ENCODE measurements around the gene PRPF38A. TPM values are rescaled to one million over a fixed set of nuclear protein-coding genes. Genes with fewer than 3 reads are reported as not detected.

The PRPF38A gene
- total RNA-seq, 2 experiments from 2014 or later: 87.1 to 92.1 TPM

DNA sequence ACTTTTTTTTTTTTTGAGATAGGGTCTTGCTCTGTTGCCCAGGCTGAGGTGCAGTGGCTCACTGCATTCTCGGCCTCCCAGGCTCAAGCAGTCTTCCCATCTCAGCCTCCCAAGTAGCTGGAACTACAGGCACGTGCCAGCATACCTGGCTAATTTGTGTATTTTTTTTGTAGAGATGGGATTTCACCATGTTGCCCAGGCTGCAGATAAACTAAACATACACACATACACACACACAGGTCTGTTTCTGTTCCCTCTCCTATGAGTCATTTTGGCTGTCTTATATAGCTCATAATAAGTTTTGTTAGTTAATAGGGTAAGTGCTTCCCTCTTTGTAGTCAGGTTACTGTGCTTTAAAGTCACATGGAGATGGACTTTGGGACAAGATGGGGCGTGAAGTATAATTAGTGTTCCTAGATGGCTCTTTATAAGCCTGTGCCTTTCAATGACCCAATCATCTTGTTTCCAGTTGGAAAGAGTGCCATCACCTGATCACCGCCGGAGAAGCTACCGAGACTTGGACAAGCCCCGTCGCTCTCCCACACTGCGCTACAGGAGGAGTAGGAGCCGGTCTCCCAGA lies 9.1 kb downstream of the PRPF38A start:
- H3K36me3 Mint-ChIP-seq: peaks cover 49% of the 10 kb centered on the region
- POLR2A ChIA-PET: interaction anchor here (1.5 kb wide), 1 partner anchor 9 kb away, joined by 4 read pairs; the partner anchor contains the start of gene PRPF38A
- H3K4me3 Mint-ChIP-seq: no peak overlapping the region
- no peaks in the 10 kb centered on the region for H3K27me3 Mint-ChIP-seq
- H3K27ac Mint-ChIP-seq: no peak overlapping the region
- H3K9me3 Mint-ChIP-seq: no peaks in the 10 kb centered on the region
- H3K4me1 Mint-ChIP-seq: peaks cover 7% of the 10 kb centered on the region
- DNase-seq (no peak), ATAC-seq (ENCODE audit: low read depth) (no peak)

DNA sequence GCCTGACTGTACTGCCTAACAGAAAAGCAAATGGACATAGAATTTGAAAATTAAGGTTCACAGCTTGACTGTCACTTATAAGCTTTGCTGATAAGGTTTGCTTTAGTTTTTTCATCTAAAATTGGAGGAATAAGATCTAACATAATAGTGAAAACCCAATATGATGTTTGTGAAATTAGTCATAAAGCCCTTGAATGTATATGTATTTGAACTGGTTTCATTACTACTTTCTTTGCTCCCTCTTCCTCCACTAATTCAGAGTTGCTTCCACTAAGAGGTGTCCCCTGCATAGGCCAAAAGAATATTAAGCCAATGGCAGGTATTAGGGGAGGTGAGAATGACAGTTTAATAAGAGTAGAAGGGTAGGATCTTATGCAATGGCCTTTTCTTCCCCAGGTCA lies 10.5 kb downstream of the PRPF38A start:
- H3K27me3 Mint-ChIP-seq: no peaks in the 10 kb centered on the region
- no peak overlapping the region for H3K27ac Mint-ChIP-seq
- ATAC-seq (ENCODE audit: low read depth): no peak
- H3K9me3 Mint-ChIP-seq: no peaks in the 10 kb centered on the region
- DNase-seq: no peak
- POLR2A ChIA-PET: interaction anchor here (1.7 to 5.0 kb wide), 2 partner anchors 9 to 10 kb away, joined by 4 to 22 read pairs; partner anchors contain the start of genes ORC1 and PRPF38A
- peaks cover 53% of the 10 kb centered on the region for H3K36me3 Mint-ChIP-seq
- H3K4me1 Mint-ChIP-seq: peaks cover 9% of the 10 kb centered on the region
- no peak overlapping the region for H3K4me3 Mint-ChIP-seq

DNA sequence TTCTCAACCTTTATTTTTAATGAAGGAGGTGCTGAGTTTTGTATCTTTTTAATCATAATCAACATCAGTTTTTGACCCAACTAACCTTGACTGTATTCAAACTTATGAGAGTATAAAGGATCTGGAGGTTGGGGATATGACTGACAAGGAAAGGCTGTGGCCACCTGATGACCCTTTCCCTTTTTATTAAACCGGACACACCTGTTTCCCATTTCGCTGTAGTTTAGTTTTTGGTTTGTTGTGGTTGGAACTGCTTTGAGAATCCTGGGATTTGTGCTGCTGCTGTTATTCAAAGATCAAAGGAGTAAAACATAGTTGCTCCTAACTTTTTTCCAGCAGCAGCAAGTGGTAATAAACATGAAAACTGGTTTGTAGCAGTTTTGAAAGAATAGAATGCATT lies 12.4 kb downstream of the PRPF38A start:
- Mint-ChIP-seq H3K36me3 (peaks cover 48% of the 10 kb centered on the region), H3K4me3 (no peak overlapping the region), H3K4me1 (peaks cover 9% of the 10 kb centered on the region), H3K9me3 (no peaks in the 10 kb centered on the region), H3K27me3 (no peaks in the 10 kb centered on the region), H3K27ac (peak overlapping the region; percentile 45)
- no peak for DNase-seq
- ATAC-seq (ENCODE audit: low read depth): no peak
- POLR2A ChIA-PET: interaction anchor here (5.0 kb wide), 1 partner anchor 12 kb away, joined by 22 read pairs; the partner anchor contains the start of genes ORC1 and PRPF38A

- POLR2A ChIA-PET: no interaction called here
- ATAC-seq (ENCODE audit: low read depth): no peak
- no peaks in the 10 kb centered on the region for H3K27me3 Mint-ChIP-seq
These were observed 16.3 kb downstream of the PRPF38A start for GRCh38 chr1:52420713-52421112.

GRCh38 chr1:52423055-52423454 lies 18.7 kb downstream of the PRPF38A start:
- Mint-ChIP-seq H3K27ac (peak overlapping the region; percentile 57), H3K4me3 (no peak overlapping the region), H3K4me1 (peaks cover 38% of the 10 kb centered on the region), H3K36me3 (peaks cover 40% of the 10 kb centered on the region), H3K27me3 (no peaks in the 10 kb centered on the region), H3K9me3 (no peaks in the 10 kb centered on the region)
- ATAC-seq (ENCODE audit: low read depth): no peak
- DNase-seq: no peak
- POLR2A ChIA-PET: interaction anchor here (1.0 to 2.9 kb wide), 5 partner anchors 12 to 130 kb away, joined by 3 to 29 read pairs (median 4); partner anchors contain the start of genes CC2D1B, ORC1, PRPF38A and TUT4

More at GRCh38 chr1:52420713-52421112, 16.3 kb downstream of the PRPF38A start:
- Mint-ChIP-seq H3K9me3 (no peaks in the 10 kb centered on the region), H3K27ac (no peak overlapping the region), H3K4me3 (no peak overlapping the region), H3K4me1 (peaks cover 33% of the 10 kb centered on the region), H3K36me3 (peaks cover 39% of the 10 kb centered on the region)
- DNase-seq: no peak

DNA sequence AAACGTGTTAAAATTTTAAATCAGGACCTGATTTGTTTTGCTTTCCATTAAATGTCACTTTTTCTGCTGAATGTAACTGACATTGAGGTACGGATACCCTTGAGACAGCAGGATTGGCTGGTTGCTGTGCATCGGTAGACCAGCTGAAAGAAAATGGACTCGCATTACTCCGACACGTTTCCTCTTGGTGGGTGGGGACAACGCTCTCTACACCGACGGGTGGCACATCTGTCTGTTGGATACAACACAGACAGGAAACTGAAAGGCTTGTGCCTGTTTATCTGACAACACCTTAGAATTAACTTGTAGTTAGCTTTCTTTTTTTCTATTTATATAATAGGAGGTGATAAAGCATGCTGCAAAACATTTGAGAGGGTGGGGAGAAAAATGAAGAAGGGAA lies 19.4 kb downstream of the PRPF38A start:
- H3K4me3 Mint-ChIP-seq: peak overlapping the region; percentile 28
- peak; percentile 46 for DNase-seq
- H3K9me3 Mint-ChIP-seq: no peaks in the 10 kb centered on the region
- POLR2A ChIA-PET: interaction anchor here (1.0 to 2.9 kb wide), 7 partner anchors 9 to 367 kb away, joined by 3 to 29 read pairs (median 4); partner anchors contain the start of genes BTF3L4, CC2D1B, ORC1 and PRPF38A
- peak; percentile 93 for ATAC-seq (ENCODE audit: low read depth)
- H3K27ac Mint-ChIP-seq: peak overlapping the region; percentile 78
- H3K27me3 Mint-ChIP-seq: no peaks in the 10 kb centered on the region
- H3K4me1 Mint-ChIP-seq: peaks cover 35% of the 10 kb centered on the region
- peaks cover 36% of the 10 kb centered on the region for H3K36me3 Mint-ChIP-seq

DNA sequence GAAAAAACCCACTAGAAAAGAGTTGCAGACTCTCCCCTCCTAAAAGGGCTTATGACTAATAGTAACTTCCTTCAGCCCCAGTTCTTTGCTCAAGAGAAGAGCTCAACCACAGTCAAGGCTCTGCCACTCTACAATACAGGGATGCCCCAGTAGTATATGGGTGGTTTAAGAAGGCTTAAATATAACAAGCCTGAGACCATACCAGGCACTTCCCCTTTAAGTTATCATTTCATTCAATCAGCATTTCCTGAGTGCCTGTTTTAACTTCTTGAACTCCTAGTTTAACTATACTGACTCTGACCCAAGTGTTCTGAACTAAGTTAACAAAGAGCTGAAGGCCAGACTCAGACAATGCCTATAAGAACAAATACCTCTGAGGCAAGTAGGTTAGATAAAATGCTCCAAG lies 19.8 kb downstream of the PRPF38A start:
- peak; percentile 90 for ATAC-seq (ENCODE audit: low read depth)
- Mint-ChIP-seq H3K9me3 (no peaks in the 10 kb centered on the region), H3K4me1 (peaks cover 35% of the 10 kb centered on the region), H3K4me3 (peak overlapping the region; percentile 28), H3K36me3 (peaks cover 37% of the 10 kb centered on the region), H3K27ac (peak overlapping the region; percentile 78), H3K27me3 (no peaks in the 10 kb centered on the region)
- DNase-seq: no peak
- POLR2A ChIA-PET: interaction anchor here (1.0 to 2.9 kb wide), 6 partner anchors 9 to 368 kb away, joined by 3 to 29 read pairs (median 4); partner anchors contain the start of genes BTF3L4, CC2D1B, ORC1 and PRPF38A

GRCh38 chr1:52424813-52425212 lies 20.4 kb downstream of the PRPF38A start:
- H3K27ac Mint-ChIP-seq: peak overlapping the region; percentile 78

GRCh38 chr1:52426371-52426770 lies 22.0 kb downstream of the PRPF38A start:
- POLR2A ChIA-PET: no interaction called here
- DNase-seq (no peak), ATAC-seq (ENCODE audit: low read depth) (no peak)
- H3K4me3 Mint-ChIP-seq: no peak overlapping the region
- H3K27me3 Mint-ChIP-seq: no peaks in the 10 kb centered on the region
- no peaks in the 10 kb centered on the region for H3K9me3 Mint-ChIP-seq
- H3K27ac Mint-ChIP-seq: no peak overlapping the region
- peaks cover 40% of the 10 kb centered on the region for H3K36me3 Mint-ChIP-seq
- H3K4me1 Mint-ChIP-seq: peaks cover 32% of the 10 kb centered on the region

More at GRCh38 chr1:52424813-52425212, 20.4 kb downstream of the PRPF38A start:
- H3K27me3 Mint-ChIP-seq: no peaks in the 10 kb centered on the region
- peaks cover 32% of the 10 kb centered on the region for H3K4me1 Mint-ChIP-seq
- POLR2A ChIA-PET: interaction anchor here (1.4 to 2.9 kb wide), 4 partner anchors 10 to 368 kb away, joined by 3 to 29 read pairs (median 7); partner anchors contain the start of genes BTF3L4, ORC1, PRPF38A and TUT4
- H3K4me3 Mint-ChIP-seq: peak overlapping the region; percentile 28
- DNase-seq (no peak), ATAC-seq (ENCODE audit: low read depth) (no peak)
- H3K9me3 Mint-ChIP-seq: no peaks in the 10 kb centered on the region
- peaks cover 32% of the 10 kb centered on the region for H3K36me3 Mint-ChIP-seq

DNA sequence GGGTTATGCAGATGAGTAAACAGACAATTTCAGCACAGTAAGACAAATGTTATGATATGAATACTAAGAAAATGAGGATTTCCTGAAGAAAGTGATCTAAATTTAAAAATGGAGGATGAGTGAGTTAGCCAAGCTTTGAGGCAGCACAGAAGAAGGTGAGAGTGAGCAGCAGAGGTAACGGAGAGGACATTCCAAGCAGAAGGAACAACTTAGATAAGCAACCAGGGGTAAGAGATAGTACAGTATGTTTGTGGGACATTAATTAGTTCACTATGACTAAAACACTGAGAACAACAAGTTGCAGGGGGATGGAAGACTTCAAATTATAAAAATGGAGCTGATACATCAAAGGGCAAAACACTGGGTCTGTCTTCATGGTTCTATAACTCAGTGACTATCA lies 22.8 kb downstream of the PRPF38A start:
- H3K27me3 Mint-ChIP-seq: no peaks in the 10 kb centered on the region
- DNase-seq (no peak), ATAC-seq (ENCODE audit: low read depth) (no peak)
- H3K4me1 Mint-ChIP-seq: peaks cover 32% of the 10 kb centered on the region
- POLR2A ChIA-PET: interaction anchor here (1.3 kb wide), 1 partner anchor 23 kb away, joined by 5 read pairs; the partner anchor contains the start of genes ORC1 and PRPF38A
- peaks cover 38% of the 10 kb centered on the region for H3K36me3 Mint-ChIP-seq
- H3K27ac Mint-ChIP-seq: no peak overlapping the region
- H3K4me3 Mint-ChIP-seq: no peak overlapping the region
- H3K9me3 Mint-ChIP-seq: no peaks in the 10 kb centered on the region

GRCh38 chr1:52432807-52433206 lies 28.4 kb downstream of the PRPF38A start:
- no peaks in the 10 kb centered on the region for H3K4me1 Mint-ChIP-seq
- POLR2A ChIA-PET: no interaction called here
- H3K36me3 Mint-ChIP-seq: peaks cover 25% of the 10 kb centered on the region

GRCh38 chr1:52435211-52435610 lies 30.8 kb downstream of the PRPF38A start:
- peaks cover 19% of the 10 kb centered on the region for H3K36me3 Mint-ChIP-seq
- no peaks in the 10 kb centered on the region for H3K9me3 Mint-ChIP-seq
- H3K4me1 Mint-ChIP-seq: no peaks in the 10 kb centered on the region
- no peaks in the 10 kb centered on the region for H3K27me3 Mint-ChIP-seq
- ATAC-seq (ENCODE audit: low read depth): no peak
- POLR2A ChIA-PET: no interaction called here
- no peak overlapping the region for H3K27ac Mint-ChIP-seq
- no peak for DNase-seq
- no peak overlapping the region for H3K4me3 Mint-ChIP-seq

More at GRCh38 chr1:52432807-52433206, 28.4 kb downstream of the PRPF38A start:
- H3K27me3 Mint-ChIP-seq: no peaks in the 10 kb centered on the region
- ATAC-seq (ENCODE audit: low read depth) (no peak), DNase-seq (no peak)
- no peaks in the 10 kb centered on the region for H3K9me3 Mint-ChIP-seq
- H3K4me3 Mint-ChIP-seq: no peak overlapping the region
- H3K27ac Mint-ChIP-seq: no peak overlapping the region

DNA sequence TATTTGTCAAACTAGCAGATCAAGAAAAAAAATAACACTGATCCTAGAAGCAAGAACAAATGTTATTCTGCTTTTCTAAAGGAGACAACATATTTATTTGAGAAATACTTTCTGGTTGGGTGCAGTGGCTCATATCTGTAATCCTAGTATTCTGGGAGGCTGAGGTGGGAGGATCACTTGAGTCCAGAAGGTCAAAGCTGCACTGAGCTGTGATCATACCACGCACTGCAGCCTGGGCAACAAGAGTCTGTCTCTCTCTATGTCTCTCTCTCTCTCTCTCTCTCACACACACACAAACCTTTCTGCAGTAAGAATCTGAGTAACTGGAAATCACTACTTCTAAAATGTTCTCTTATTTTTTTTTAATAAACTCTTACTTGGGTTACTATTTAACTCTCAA lies 31.2 kb downstream of the PRPF38A start:
- H3K27me3 Mint-ChIP-seq: no peaks in the 10 kb centered on the region
- H3K36me3 Mint-ChIP-seq: peaks cover 16% of the 10 kb centered on the region
- ATAC-seq (ENCODE audit: low read depth): no peak
- H3K4me3 Mint-ChIP-seq: no peak overlapping the region
- H3K27ac Mint-ChIP-seq: no peak overlapping the region
- H3K4me1 Mint-ChIP-seq: no peaks in the 10 kb centered on the region
- POLR2A ChIA-PET: no interaction called here
- no peak for DNase-seq
- H3K9me3 Mint-ChIP-seq: no peaks in the 10 kb centered on the region

- no peak overlapping the region for H3K27ac Mint-ChIP-seq
- H3K4me1 Mint-ChIP-seq: no peaks in the 10 kb centered on the region
- ATAC-seq (ENCODE audit: low read depth) (no peak), DNase-seq (no peak)
- H3K9me3 Mint-ChIP-seq: no peaks in the 10 kb centered on the region
- H3K4me3 Mint-ChIP-seq: no peak overlapping the region
- no peaks in the 10 kb centered on the region for H3K27me3 Mint-ChIP-seq
- peaks cover 12% of the 10 kb centered on the region for H3K36me3 Mint-ChIP-seq
- POLR2A ChIA-PET: no interaction called here
These were observed 32.4 kb downstream of the PRPF38A start for GRCh38 chr1:52436817-52437216.
